ENCODE results near the gene MYO1A.
A peak's percentile ranks its signal among the peaks of the same experiment; 100 is the strongest.
"Not testable (repeated sequence)": the region's sequence is repeated elsewhere in the genome, so short reads cannot be mapped to it uniquely, and the experiment has no call there.

MYO1A gene

DNA sequence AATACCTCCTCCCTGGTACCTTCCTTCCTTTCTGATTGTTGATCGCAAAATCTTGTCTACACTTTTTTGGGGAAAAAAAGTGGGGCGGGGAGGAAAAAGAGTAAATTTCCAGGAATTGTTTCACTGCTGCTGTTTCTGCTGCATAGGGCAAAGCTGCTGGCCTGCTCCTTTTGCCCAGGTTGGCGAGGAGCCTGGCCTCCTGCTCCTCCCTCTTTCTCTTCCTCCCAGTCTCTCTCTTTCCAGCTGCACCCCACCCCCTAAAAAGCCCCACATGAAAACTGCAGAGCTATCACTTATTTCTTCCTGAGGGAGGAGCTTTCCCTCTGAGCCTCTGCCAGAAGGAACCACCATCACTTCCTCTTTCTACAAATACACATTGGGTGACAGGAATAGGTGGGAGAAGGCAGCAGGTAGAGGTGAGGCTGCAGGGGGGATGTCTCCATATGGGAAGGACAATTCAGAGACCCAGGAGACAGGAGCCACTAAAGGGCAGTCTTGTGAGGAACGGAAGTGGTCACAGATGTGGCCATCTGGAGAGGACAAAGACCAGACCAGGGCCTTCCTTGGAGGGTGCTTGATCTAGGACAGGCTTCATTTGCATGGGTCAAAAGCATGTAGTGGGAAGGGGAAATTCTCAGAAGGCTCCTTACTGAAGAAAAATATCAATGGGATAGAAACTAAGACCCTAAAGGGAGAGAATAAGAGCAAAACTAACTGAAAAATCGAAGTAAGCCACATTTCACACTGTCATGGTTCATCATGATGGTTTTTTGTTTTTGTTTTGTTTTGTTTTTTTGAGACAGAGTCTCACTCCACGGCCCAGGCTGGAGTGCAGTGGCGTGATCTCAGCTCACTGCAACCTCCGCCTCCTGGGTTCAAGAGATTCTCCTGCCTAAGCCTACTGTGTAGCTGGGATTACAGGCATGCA, 58.3 kb downstream of the MYO1A start:
- no peak for DNase-seq

DNA sequence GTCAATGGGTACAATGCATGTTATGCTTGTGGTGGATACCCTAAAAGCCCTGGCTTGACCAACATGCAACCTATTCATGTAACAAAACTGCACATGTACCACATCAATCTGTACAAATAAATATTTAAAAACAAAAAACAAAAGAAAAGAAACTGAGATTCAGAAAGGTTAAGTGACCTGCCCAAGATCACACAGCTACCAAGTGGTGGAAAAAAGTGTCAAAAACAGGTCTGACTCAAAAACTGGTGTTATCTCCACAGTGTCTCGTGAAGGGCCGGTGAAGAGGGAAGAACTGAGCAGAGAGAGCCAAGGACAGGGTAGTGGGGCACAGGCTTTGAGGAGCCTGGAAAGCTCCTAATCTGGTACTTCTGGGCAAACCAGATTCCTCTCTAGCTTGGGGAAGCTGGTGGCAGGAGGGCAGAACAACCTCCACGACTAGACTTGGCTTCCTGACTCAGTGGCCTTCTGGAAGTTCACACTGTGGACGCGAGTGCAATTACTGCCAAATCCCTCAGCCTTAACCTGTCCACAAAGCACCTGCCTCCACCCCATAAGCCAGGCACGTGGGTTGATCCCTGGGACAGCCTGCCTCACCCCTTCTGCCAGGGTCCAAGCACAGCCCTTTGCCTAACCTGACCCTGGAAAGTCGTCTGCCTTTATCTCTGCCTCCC, 59.1 kb downstream of the MYO1A start:
- DNase-seq, result no peak

DNA sequence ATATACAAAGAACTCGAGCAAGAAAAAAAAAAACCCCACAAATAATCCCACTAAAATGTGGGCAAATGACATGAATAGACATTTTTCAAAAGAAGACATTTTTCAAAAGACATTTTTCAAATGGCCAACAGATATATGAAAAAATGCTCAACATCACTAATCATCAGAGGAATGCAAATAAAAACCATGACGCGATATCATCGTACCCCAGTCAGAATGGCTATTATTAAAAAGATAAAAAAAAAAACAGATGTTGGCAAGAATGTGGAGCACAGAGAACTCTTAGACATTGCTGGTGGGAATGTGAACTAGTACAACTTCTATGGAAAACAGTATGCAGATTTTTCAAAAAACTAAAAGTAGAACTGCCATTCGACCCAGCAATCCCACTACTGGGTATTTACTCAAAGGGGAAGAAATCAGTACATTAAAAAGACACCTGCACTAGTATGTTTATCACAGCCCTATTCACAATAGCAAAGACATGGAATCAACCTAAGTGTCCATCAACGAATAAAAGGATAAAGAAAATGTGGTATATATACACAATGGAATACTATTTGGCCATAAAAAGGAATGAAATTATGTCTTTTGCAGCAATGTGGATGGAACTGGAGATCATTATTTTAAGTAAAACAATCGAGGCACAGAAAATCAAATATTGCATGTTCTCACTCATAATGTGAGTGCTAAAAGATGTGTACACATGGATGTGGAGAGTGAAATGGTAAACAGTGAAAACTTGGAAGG, 59.9 kb downstream of the MYO1A start:
- DNase-seq, result no peak

DNA sequence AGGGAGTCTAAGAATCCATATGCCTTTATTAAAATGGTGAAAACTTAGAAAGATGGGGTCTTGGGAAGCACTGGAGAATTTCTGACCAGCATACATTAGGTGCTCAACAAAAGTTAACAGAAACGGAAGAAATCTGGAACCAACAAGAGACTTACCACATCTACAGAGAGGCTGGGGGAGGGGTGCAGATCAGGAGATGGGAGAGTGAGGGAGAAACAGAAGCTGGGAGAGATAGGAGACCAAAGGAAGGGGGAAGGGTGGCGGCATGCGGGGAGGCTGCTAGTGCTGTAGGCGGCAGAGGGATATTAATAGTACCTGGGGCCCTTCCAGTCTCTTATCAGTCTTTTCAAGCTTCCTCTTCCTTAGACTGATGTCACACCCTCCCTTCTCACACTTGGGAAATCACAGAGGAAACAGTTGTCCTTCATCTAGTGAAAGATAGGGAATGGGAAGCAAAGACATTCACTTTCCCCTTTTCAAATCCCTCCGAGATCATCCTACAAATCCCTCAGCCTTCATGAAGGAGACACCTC, 61.7 kb downstream of the MYO1A start:
- DNase-seq, result no peak

DNA sequence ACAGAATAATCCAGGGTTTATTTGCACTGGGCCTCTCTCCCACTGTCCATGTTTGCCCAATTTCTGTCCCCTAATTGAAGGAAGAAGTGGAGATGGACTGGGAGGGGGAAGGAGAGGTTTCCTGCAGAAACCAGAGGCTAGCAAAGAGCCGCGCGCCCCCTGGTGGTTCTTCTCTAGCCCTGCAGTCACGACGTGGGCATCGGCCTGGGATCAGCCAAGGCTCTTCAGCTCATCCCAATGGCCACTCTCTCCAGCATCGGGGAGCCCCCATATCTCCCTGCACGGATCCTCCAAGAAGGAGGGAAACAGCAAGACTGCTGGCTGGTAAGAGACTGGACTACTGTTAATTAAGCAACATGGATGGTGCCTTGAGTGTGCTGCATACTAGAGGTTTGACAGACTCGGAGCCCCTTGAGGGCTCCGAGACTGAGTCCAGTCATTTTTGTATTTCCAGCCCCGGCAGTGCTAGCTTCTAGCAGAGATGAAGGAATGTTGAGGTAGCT, 62.3 kb downstream of the MYO1A start:
- peak; percentile 82 to 83 for DNase-seq

DNA sequence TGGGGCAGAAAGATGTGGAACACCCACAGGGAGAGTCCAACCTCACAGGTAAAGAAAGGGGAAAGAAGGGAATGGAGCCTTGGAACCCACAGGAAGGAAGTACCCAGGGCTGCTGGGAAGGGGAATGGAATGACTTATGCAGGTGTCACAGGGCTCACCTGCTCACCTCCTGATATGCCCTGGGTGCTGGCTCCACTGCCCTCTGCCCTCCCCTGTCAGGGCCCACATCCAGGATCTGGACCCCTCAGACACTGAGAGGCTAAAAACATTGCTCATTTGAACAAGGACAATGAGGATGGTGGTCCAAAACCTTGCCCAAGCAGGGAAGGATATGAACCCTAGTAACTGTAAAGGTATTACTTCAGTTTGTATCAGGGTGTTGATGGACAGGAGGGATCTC, 62.9 kb downstream of the MYO1A start:
- DNase-seq, result no peak

DNA sequence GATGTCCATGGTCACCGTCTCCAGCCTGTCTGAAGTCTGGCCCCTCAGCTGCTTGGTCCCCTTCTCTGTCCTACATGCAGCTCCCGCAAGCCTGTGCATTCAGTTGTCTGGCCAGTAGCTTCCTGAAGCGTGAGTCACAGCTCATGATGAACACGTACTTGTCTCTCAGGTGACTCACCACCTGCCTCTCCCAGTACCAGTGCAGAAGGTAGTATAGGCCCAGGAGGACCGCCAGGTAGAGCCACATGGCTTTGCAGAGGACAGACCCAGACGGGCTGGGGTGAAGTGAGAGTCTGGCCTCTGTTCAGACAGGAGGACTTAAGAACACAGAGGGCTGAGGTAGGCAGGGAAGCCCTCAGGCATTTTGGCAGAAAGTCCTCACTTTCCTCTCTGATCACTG, 64.2 kb downstream of the MYO1A start:
- not testable (repeated sequence) for DNase-seq

DNA sequence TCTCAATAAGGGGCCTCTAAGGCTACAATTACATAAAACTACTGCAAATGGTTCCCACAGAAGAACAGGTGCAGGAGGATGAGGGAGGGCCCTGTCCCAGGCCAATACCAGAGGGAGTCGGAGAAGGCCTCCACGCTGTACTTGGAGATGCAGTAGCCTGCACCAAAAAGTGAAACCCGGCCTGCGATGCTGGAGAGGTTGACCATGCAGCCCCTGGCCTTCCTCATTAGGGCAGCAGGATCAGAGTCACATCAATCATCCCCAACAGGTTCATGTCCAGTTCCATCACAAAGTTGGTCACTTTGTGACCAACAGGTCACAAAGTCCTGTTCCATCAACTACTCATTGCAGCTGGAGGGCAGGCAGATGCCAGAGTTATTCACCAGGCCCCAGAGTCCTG, 66.5 kb downstream of the MYO1A start:
- DNase-seq, result no peak

DNA sequence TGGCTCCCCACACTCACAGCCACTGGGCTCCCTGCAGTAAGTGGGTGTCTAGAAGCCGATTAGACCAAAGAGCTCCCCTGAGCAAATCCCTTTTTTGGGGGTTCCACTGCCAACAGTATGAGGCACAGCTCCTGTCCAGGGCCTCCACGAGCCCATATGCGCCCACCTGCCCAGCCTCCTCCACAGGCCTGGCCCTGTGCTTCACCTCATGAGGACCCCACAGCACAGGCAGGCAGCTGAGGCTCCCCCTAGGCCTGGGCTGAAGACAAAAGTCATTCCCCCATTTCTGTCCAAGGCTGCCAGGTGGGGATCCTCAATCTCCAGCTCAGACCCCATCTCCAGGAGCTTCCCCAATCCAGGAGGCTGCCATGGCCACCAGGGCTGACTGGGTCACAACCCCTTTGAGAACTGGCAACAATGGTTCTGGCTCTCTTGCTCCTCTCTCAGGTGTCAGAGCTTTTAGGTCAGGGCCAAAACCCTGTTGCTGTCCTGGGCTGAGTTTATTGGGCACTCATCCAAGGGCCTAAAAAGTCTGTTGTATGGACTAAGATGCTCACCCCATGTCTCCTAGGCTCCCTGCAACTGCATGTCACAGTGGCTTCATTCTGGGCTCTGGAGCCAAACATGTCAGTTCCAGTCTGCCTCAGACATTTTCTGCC, 67.2 kb downstream of the MYO1A start:
- DNase-seq, result not testable (repeated sequence)

DNA sequence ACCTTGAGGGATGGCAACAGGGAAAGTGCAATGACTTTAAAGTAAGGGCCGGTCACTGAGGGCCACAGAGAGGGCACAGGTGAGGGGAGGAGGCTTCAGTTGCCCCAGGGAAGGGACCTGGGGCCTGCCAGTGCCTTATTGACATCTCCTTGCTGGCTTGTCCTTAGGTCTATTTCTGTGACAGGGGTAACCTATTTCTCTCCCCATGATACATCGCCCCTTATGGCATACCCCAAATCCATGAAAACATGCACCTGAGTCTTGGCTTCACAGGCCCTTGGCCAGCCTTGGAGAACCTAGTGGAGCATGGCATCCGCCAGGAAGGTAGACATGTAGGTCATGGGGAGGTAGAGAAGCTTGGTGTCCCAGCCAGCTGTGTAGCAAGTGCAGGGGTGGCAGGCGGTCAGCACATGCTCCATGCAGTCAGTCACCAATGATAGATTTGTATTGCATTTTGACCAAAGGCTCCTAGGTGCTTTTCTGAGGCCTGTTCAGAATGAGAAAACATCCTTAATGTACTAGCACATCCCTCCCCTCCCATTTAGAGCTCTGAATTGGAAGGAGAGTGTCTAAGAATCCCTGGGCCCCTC, 68.9 kb downstream of the MYO1A start:
- DNase-seq, result no peak

DNA sequence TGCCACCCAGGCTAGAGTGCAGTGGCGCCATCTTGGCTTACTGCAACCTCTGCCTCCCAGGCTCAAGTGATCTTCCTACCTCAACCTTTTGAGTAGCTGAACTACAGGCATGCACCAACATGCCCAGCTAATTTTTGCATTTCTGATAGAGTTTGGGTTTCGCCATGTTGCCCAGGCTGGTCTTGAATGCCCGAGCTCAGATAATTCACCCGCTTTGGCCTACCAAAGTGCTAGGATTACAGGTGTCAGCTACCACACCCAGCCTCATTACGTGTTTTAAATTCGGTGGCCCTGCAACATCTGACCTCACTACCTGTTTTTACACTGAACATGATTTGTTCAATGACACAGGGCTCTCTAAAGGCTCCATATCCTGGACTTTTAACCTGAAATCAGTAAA, 69.7 kb downstream of the MYO1A start:
- DNase-seq, result no peak

DNA sequence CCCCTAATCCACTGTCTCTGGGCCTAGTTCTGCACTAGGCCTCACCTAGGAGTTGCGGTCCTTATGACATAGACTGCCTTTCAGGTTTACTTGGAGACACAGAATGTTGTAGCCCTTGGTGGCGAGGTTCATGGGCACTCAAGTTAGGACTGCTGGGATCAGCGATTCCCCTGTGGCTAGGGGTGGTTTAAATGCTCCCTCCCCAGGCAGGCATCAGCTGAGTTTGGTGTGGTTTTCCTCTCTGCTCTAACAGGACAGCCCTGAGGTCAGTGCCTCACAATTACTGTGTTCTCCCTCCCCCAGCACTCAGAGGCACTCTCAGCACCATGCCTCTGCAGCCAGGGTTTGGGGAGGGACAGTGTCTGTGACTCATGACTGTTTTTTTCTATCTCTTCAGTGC, 70.3 kb downstream of the MYO1A start:
- no peak for DNase-seq
